ENCODE data around the gene CCDC183.

- no peak for TF ChIP-seq CTCF (IDR thresholded peaks at IDR 0.05)
- TF ChIP-seq POLR2A (IDR thresholded peaks at IDR 0.05) = no peak
Measured at GRCh38 chr9:136751814-136752213, 44.3 kb upstream of the CCDC183 start.
